Large intestine (tissue), 3 donors: ENCODE measurements around the gene MIOX. TPM values are rescaled to one million over a fixed set of nuclear protein-coding genes. Genes with fewer than 3 reads are reported as not detected.

Experiments
- DNase-seq, 2 donors: peaks; one replicate each; pipeline versions ENCODE4 v3.0.0 to v3.0.0-alpha.2; 2013
- H3K27ac ChIP-seq: one replicate; pipeline ENCODE4 v1.5.1; 2013; ENCODE audit warnings: low read length
- H3K27me3 ChIP-seq: 2 replicates; pipeline ENCODE4 v1.6.1; 2013; ENCODE audit warnings: low read length; ENCODE audit not compliant: control insufficient read depth, insufficient read depth
- H3K36me3 ChIP-seq: 2 replicates; pipeline ENCODE4 v1.6.1; 2013; ENCODE audit warnings: low read length; ENCODE audit not compliant: control insufficient read depth, insufficient read depth
- H3K4me1 ChIP-seq: one replicate; pipeline ENCODE4 v1.6.1; 2013; ENCODE audit warnings: low read length; ENCODE audit not compliant: control insufficient read depth, insufficient read depth
- H3K4me3 ChIP-seq: one replicate; pipeline ENCODE4 v1.5.1; 2013; ENCODE audit warnings: low read length
- H3K9me3 ChIP-seq: one replicate; pipeline ENCODE4 v1.6.1; 2013; ENCODE audit warnings: mild to moderate bottlenecking, low read depth, low read length, moderate library complexity; ENCODE audit not compliant: control insufficient read depth
- WGBS: methylation state at CpG from one replicate; pipeline ENCODE4 v1.1.5; 2013; ENCODE audit warnings: low lambda C conversion rate; ENCODE audit not compliant: insufficient coverage; 5-methylcytosine and 5-hydroxymethylcytosine counted together
- polyA plus RNA-seq: library from polyadenylated mRNA; unstranded; fragments of 120-200 nt; gene quantifications from one replicate; pipeline ENCODE4 v1.2.1, GENCODE V29; 2013

MIOX gene
- polyA plus RNA-seq, 1 donor = 0.60 TPM

GRCh38 chr22:50483106-50483505 lies 3.6 kb upstream of the MIOX start:
- H3K27ac ChIP-seq = peak overlapping the region; percentile 94
- H3K27me3 ChIP-seq = peaks cover 38% of the 10 kb centered on the region
- no CpG with 5 or more reads among the region's 10 CpGs for WGBS
- H3K9me3 ChIP-seq = peaks cover 8% of the 10 kb centered on the region
- peaks cover 24% of the 10 kb centered on the region for H3K4me1 ChIP-seq
- H3K4me3 ChIP-seq = peak overlapping the region; percentile 64
- no peak for DNase-seq
- H3K36me3 ChIP-seq = no peaks in the 10 kb centered on the region

DNA sequence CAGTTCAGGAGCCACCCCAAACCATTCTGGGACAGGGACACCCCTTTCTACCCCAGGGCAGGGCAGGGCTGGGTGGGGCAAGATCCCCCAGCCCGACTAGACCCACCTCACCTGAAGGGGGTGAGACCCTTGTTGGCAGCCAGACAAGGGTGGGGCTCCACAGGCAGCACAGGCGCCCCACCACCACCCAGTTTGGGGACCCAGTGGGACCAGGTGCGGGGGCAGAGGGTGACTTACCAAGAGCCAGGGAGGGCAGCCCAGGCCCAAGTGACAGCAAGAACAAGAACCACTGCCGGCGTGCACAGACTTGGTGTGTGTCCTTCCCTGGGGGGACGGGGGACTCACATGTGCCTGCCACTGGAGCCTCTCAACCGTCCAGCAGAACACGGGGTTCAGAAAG lies 3.1 kb upstream of the MIOX start:
- Histone ChIP-seq H3K27me3 (peaks cover 36% of the 10 kb centered on the region), H3K36me3 (no peaks in the 10 kb centered on the region), H3K27ac (peak overlapping the region; percentile 94), H3K9me3 (peaks cover 8% of the 10 kb centered on the region), H3K4me1 (peaks cover 24% of the 10 kb centered on the region), H3K4me3 (peak overlapping the region; percentile 64)
- no peak for DNase-seq
- WGBS = no CpG with 5 or more reads among the region's 8 CpGs

DNA sequence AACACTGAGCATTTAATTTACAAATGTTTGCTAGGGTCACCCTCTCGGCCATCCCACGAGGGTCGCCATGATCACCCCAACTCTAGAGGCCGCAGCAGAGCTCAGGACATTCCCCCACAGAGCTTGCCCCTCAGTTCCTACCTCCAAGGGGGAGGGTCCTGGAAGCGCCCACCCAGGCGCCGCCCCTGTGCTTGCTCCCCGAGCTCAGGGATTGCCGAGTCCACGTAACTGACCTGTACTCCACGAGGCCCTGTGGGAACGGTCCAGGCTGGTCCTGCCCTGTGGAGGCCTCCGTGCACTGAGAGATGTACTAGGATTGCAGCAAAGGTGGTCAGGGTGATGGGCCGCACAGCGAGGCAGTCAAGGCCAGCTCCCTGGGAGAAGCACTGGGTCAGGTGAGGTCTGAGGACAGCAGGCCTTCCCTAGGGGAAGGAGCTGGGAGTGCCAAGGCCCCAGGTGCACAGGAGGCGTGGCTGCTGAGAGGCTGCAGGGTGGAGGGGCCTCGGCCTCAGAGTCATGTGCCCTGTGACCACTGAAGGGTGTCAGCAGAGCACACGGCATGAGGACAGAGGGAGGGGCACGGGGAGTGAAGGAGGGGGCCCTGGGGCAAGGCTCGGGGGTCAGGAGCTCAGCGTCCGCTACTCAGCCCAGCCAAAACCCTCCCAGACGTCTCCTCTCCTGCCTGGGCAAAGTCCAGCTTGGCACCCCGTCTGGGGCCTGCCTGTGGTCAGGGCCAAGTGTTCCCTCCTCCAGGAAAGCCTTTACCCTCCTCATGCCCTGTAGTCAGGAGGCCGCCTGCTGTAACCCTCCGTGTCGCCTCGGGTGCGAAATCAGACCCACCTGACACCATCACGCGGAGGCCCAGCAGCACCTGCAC lies 2.4 kb upstream of the MIOX start:
- H3K27ac ChIP-seq = peak overlapping the region; percentile 94
- H3K27me3 ChIP-seq = peaks cover 31% of the 10 kb centered on the region
- H3K4me3 ChIP-seq = peak overlapping the region; percentile 64
- peaks cover 24% of the 10 kb centered on the region for H3K4me1 ChIP-seq
- peak; percentile 95 to 97 for DNase-seq
- WGBS = no CpG with 5 or more reads among the region's 31 CpGs
- no peaks in the 10 kb centered on the region for H3K36me3 ChIP-seq
- peaks cover 8% of the 10 kb centered on the region for H3K9me3 ChIP-seq

DNA sequence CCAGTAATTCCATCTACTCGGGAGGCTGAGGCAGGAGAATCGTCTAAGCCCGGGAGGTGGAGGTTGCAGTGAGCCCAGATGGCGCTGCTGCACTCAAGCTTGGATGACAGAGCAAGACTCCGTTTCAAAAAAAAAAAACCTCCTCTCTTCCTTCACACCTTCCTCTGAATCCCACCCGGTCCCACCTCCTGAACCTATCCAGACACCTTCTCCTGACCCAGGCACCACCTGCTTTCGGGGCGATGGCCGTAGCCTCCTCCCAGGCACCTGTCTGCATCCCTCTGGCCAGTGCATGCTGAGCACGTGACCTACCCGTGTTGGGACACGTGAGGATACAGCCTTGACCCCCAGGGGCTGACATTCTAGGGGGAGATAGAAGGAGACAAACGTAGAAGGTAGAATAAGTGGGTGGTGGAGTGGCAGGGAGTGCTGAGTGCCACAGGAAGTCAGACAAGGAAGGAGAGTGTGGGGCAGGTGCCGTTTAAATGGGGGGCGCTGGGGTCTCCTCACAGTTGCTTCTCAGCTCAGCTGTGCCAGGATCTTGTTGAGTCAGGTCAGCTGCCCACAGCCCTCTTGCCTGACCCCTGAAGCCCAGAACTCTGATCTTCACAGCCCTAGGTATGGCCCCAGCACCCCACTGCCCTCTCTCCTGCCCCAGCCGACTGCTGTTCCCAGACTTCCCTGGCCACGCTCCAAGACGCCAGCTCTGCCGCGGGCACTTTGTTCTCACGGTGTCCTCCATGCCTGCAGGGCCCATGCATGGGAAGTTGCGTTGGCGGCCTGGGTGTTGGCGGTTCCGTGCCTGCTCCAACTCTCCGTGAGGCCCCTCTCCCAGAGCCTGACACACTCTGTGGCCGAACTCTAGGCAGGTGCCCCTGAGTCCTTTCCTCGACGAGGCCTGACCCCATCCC lies 1.2 kb upstream of the MIOX start:
- H3K4me3 ChIP-seq = no peak overlapping the region
- peak overlapping the region; percentile 94 for H3K27ac ChIP-seq
- peaks cover 24% of the 10 kb centered on the region for H3K4me1 ChIP-seq
- no CpG with 5 or more reads among the region's 29 CpGs for WGBS
- no peaks in the 10 kb centered on the region for H3K36me3 ChIP-seq
- DNase-seq = peak in 1 of 2 donors; percentile 30
- peaks cover 8% of the 10 kb centered on the region for H3K9me3 ChIP-seq
- peaks cover 19% of the 10 kb centered on the region for H3K27me3 ChIP-seq

DNA sequence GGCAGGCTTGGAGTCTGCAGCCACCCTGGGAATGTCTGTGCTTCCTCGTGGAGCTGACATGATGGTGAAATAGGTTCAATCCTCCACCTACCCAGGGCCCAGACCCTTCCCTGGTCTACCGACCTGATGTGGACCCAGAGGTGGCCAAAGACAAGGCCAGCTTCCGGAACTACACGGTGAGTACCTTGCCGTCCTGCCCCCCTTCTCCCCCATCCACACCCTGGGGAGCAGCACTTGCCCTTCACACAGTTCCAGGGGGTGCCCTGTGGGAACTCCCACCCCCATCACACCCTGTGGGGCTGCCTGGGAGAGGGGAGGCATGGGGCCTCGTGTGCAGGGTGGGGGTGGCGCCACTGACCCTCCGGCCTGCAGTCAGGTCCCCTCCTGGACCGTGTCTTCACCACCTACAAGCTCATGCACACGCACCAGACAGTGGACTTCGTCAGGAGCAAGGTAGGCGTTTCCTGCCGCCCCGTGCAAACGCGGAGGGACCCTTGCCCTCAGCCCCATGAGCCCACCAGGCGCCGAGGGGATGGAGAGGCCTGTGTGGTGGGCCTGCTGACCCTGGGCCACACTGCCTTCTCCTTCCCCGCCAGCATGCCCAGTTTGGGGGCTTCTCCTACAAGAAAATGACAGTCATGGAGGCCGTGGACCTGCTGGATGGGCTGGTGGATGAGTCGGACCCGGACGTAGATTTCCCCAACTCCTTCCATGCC lies 789 bp downstream of the MIOX start:
- Histone ChIP-seq H3K36me3 (no peaks in the 10 kb centered on the region), H3K27ac (no peak overlapping the region), H3K27me3 (peaks cover 4% of the 10 kb centered on the region), H3K4me3 (no peak overlapping the region), H3K9me3 (no peaks in the 10 kb centered on the region), H3K4me1 (peaks cover 20% of the 10 kb centered on the region)
- WGBS = no CpG with 5 or more reads among the region's 23 CpGs
- DNase-seq = no peak

DNA sequence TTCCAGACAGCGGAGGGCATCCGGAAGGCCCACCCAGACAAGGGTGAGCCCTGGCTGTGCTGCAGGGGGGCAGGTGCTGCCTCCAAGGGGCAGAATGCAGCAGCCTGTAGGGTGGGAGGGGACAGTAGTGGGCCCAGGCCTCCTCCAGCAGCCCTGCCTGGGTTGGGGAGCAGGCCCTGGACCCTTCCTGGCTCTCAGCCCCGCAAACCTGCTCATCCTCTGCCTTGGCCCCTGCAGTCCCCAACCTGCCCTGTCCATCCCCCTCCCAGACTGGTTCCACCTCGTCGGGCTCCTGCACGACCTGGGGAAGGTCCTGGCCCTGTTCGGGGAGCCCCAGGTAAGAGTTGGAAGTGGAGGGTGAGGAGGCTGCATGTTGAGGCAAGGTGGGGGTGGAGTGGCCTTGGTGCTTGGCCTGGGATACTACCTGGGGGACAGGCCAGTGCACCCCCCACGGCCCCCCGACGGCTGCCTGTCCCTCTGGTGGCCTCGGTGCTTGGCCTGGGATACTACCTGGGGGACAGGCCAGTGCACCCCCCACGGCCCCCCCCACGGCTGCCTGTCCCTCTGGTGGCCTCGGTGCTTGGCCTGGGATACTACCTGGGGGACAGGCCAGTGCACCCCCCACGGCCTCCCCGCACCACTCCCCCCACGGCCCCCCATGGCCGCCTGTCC lies 1.5 kb downstream of the MIOX start:
- no peak overlapping the region for H3K27ac ChIP-seq
- no peak overlapping the region for H3K4me3 ChIP-seq
- no peaks in the 10 kb centered on the region for H3K9me3 ChIP-seq
- H3K4me1 ChIP-seq = peaks cover 20% of the 10 kb centered on the region
- peaks cover 2% of the 10 kb centered on the region for H3K27me3 ChIP-seq
- no peak for DNase-seq
- no CpG with 5 or more reads among the region's 18 CpGs for WGBS
- no peaks in the 10 kb centered on the region for H3K36me3 ChIP-seq

DNA sequence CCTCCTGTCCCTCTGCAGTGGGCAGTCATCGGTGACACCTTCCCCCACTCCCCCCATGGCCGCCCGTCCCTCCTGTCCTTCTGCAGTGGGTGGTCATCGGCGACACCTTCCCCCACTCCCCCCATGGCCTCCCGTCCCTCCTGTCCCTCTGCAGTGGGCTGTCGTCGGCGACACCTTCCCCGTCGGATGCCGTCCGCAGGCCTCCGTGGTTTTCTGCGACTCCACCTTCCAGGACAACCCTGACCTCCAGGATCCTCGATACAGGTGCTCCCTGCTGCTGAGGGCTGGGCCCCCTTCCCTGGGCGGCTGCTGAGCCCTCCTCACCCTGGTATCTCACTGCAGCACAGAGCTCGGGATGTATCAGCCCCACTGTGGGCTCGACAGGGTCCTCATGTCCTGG lies 2.2 kb downstream of the MIOX start:
- Histone ChIP-seq H3K27me3 (peaks cover 2% of the 10 kb centered on the region), H3K27ac (no peak overlapping the region), H3K9me3 (no peaks in the 10 kb centered on the region), H3K4me1 (peaks cover 14% of the 10 kb centered on the region), H3K4me3 (no peak overlapping the region), H3K36me3 (no peaks in the 10 kb centered on the region)
- WGBS = no CpG with 5 or more reads among the region's 19 CpGs
- no peak for DNase-seq

DNA sequence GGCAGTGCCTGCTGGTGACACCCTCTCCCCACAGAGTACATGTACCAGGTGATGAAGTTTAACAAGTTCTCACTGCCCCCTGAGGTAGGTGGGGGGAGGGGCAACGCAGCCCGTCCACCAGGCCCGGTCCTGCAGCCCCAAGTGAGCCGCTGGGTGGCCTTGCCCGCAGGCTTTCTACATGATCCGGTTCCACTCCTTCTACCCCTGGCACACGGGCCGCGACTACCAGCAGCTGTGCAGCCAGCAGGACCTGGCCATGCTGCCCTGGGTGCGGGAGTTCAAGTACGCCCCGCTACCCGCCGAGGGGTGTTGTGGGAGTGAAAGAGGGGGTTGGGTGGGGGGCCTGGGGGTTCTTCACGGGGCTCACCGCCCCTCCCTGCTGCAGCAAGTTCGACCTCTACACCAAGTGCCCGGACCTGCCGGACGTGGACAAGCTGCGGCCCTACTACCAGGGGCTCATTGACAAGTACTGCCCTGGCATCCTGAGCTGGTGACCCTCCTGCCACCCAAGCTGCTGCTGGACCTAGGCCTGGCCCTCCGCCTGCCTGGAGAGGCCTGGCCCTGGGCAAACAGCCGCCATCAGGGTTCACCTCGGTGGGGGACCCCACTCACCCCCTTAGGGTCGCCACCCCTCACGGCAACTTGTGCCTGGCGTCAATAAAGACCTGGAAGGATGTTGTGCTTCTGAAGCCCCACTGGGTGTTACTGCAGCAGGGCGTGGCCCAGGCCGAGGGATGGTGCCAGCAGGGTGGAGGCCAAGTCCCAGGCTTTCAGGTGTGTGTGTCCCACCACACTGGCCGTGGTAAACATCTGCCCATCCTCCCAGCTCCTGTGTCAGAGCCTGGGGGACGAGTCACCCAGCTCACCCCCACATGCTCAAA lies 2.9 kb downstream of the MIOX start:
- Histone ChIP-seq H3K36me3 (no peaks in the 10 kb centered on the region), H3K27ac (no peak overlapping the region), H3K4me3 (no peak overlapping the region), H3K4me1 (peaks cover 9% of the 10 kb centered on the region), H3K9me3 (no peaks in the 10 kb centered on the region), H3K27me3 (peaks cover 2% of the 10 kb centered on the region)
- no peak for DNase-seq
- WGBS = no CpG with 5 or more reads among the region's 31 CpGs
